ENCODE measurements around the gene FER. TPM values are rescaled to one million over a fixed set of nuclear protein-coding genes. Genes with fewer than 3 reads are reported as not detected.

FER gene
- total and polyA plus RNA-seq, 9 of the 15 experiments (the other 6 are each of a cell fraction or from before 2014, with no cell fraction given), result 6.7 to 18.2 (median 8.9) TPM

DNA sequence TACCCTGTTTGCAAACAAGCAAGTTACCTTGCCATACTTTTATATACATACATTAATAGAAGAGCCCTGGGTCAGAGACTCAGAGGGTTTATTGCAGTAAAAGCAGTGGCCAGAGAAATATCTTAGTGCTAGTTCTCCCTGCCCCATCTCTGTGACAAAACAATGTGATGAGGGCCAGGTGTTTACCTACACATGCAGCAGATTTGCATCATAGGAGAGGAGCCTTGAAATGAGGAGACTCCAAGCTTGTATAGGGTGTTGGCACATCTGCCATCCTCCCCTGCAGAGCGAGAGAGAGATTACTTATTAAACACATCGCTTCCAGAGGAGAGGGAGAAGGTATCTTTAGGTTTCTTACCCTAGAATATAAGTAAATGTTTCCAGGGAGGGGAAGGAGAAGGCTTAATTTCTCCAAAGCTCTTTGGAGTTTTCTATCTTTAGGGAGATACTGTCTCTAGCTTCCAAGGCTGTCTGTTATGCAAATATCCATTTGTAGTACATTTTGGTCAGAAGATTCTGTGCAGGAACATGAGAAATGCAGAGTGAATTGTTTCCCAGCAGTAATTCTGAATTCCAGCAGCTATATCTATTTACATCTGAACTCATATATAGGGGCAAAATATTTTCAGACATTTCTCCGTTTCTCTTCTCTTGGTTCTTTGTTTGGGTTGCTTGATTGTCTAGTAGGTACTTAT lies 15.7 kb downstream of the FER start:
- Histone ChIP-seq H3K4me3 (no peak overlapping the region), H3K9me1 (ENCODE audit: control insufficient read depth, insufficient read depth, low read length) (no peaks in the 10 kb centered on the region), H3K9ac (ENCODE audit: insufficient read depth in 1 of 2, low read depth in 2 of 2, low read length in 2 of 2) (no peak overlapping the region), H4K20me1 (replicated peaks; ENCODE audit: control insufficient read depth, insufficient read depth, low read length) (no peaks in the 10 kb centered on the region), H3K27me3 (ENCODE audit: control insufficient read depth in 2 of 2, insufficient read depth in 2 of 2, low read length in 2 of 2) (no peaks in the 10 kb centered on the region), H3K36me3 (ENCODE audit: control insufficient read depth, insufficient read depth, low read length) (no peaks in the 10 kb centered on the region), H3K4me2 (ENCODE audit: insufficient read depth, low read length) (no peak overlapping the region), H3K79me2 (ENCODE audit: control insufficient read depth, insufficient read depth, low read length) (no peaks in the 10 kb centered on the region), H3K9me3 (replicated peaks; ENCODE audit: control insufficient read depth, insufficient read depth, low read depth, low read length) (no peaks in the 10 kb centered on the region), H2AFZ (ENCODE audit: low read depth, low read length) (no peak overlapping the region), H3K27ac (ENCODE audit: extremely low read depth, low read depth, low read length) (no peak overlapping the region), H3K4me1 (replicated peaks in 1 of 2; ENCODE audit: control insufficient read depth in 2 of 2, insufficient read depth in 2 of 2, low read length in 2 of 2) (peaks cover 4 to 13% of the 10 kb centered on the region in 2 experiments; a peak in 3 of 5 replicates)
- WGBS (ENCODE audit: insufficient coverage, low coverage, missing lambda C conversion rate), result 59% methylated on average over 3 of the region's 3 CpGs
- TF ChIP-seq SRSF3 (IDR thresholded peaks at IDR 0.05; ENCODE audit: insufficient read depth, low read length) (no peak), PHB2 (IDR thresholded peaks at IDR 0.05; ENCODE audit: low read depth) (no peak), ZBTB7A (IDR thresholded peaks at IDR 0.05; ENCODE audit: borderline replicate concordance, control insufficient read depth, low read depth, low read length) (no peak), ZNF551 (CRISPR knock-in tag; IDR thresholded peaks at IDR 0.05) (no peak), ZZZ3 (IDR thresholded peaks at IDR 0.05) (no peak), ZBTB43 (CRISPR knock-in tag; IDR thresholded peaks at IDR 0.05) (no peak), MCM3 (IDR thresholded peaks at IDR 0.05) (no peak)
- intact Hi-C loops (cut with micrococcal nuclease) (no loop called here), in situ Hi-C loops (cut with MboI) (no loop called here)
- ChIA-PET POLR2A (interaction anchor here (1.2 to 1.7 kb wide), 2 partner anchors 9 to 15 kb away, joined by 4 to 8 read pairs; partner anchors contain the start of gene FER), CTCF (ENCODE audit: low intra/inter-chr PET ratio) (no interaction called here)
- FAIRE-seq, result peak; percentile 6
- no peak for DNase-seq (ENCODE audit: extremely low read depth in 1 of 4, low spot score in 3 of 4)
- BruUV-seq (replicated peaks), result no TSS peak
- peak; percentile 46 for ATAC-seq
